Rectal smooth muscle tissue (tissue), 1 donor: ENCODE measurements around the gene PGC.

Experiments used
- H3K27ac ChIP-seq: one replicate; pipeline ENCODE4 v1.7.0; 2013; ENCODE audit warnings: low read depth, low read length, inconsistent platforms
- H3K27me3 ChIP-seq: one replicate; pipeline ENCODE4 v1.7.0; 2013; ENCODE audit warnings: low read length; ENCODE audit not compliant: control insufficient read depth, insufficient read depth
- H3K36me3 ChIP-seq: one replicate; pipeline ENCODE4 v1.7.0; 2013; ENCODE audit warnings: low read length; ENCODE audit not compliant: control insufficient read depth, insufficient read depth
- H3K4me1 ChIP-seq: one replicate; pipeline ENCODE4 v1.7.0; 2013; ENCODE audit warnings: low read length; ENCODE audit not compliant: control insufficient read depth, insufficient read depth
- H3K4me3 ChIP-seq: one replicate; pipeline ENCODE4 v1.7.0; 2013; ENCODE audit warnings: low read length
- H3K9ac ChIP-seq: one replicate; pipeline ENCODE4 v1.7.0; 2013; ENCODE audit warnings: low read length

PGC gene

GRCh38 chr6:41699063-41699462 lies 48.1 kb downstream of the PGC start:
- H3K27ac ChIP-seq = no peak overlapping the region
- peaks cover 3% of the 10 kb centered on the region for H3K4me1 ChIP-seq

DNA sequence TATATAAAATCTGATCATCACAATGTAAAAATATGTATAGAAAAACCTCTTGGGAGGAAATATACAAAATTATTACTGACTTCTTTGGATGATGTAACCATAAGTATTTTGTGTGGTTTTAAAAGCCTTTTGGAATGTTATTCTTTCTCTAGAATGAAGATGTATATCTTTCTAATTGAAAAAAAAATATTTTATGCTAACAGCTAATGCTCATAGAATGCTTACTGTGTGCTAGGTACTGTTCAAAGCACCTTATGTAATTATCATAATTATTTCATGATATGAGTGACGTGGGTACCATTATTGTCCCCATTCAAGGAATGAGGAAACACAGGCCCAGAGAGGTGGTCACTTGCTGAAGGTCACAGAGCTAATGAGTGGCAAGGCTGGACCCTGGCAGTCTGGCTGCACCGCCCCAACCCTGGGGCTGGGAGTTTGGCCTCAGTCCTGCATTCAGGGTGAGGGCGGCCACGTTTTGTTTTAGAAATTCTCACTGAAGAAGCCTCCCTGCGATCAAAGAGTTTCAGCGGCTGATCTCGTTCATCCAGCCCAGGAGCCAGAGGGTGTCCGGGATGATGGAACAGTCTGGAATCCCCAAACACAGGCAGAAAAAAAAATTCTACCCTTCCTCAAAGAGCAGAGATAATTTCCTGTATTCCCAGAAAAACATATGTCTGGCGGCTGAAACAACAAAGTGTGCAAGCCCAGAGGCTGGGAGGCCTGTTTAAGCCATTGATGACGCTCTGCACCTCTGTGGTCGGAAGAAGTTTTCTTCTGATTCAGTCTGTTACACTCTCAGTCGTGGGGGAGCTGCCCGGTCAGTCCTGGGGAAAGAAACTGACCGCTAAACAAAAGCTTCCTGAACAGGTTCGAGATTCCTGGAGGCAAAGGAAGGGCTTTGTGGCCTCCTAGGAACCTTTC lies 49.1 kb downstream of the PGC start:
- Histone ChIP-seq H3K4me3 (no peak overlapping the region), H3K36me3 (no peaks in the 10 kb centered on the region), H3K9ac (no peak overlapping the region), H3K27me3 (no peaks in the 10 kb centered on the region), H3K27ac (no peak overlapping the region), H3K4me1 (peaks cover under 1% of the 10 kb centered on the region)

More at GRCh38 chr6:41699063-41699462, 48.1 kb downstream of the PGC start:
- no peak overlapping the region for H3K9ac ChIP-seq
- no peaks in the 10 kb centered on the region for H3K27me3 ChIP-seq
- no peaks in the 10 kb centered on the region for H3K36me3 ChIP-seq
- H3K4me3 ChIP-seq = no peak overlapping the region

DNA sequence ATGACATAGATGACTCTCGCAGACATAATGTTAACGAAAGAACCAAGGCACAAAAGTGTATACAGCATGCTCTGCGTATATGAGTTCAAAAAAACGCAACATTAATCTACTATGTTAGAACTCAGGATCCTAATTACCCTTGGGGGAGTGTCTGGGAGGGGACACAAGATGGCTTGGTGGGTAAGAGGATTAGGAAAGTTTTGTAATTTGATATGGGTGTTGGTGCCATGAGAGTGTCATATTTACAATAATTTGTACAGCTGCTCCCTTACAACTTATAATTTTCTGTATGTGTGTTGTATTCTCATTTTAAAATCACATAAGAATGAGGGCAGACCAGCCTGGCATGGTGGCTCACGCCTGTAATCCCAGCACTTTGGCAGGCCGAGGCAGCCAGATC lies 50.4 kb downstream of the PGC start:
- H3K36me3 ChIP-seq = no peaks in the 10 kb centered on the region
- H3K27me3 ChIP-seq = no peaks in the 10 kb centered on the region
- no peaks in the 10 kb centered on the region for H3K4me1 ChIP-seq
- H3K9ac ChIP-seq = no peak overlapping the region
- H3K27ac ChIP-seq = no peak overlapping the region
- H3K4me3 ChIP-seq = no peak overlapping the region

GRCh38 chr6:41695825-41696224 lies 51.4 kb downstream of the PGC start:
- Histone ChIP-seq H3K27ac (no peak overlapping the region), H3K27me3 (no peaks in the 10 kb centered on the region), H3K4me3 (no peak overlapping the region), H3K9ac (no peak overlapping the region), H3K36me3 (no peaks in the 10 kb centered on the region), H3K4me1 (no peaks in the 10 kb centered on the region)

- Histone ChIP-seq H3K4me1 (no peaks in the 10 kb centered on the region), H3K9ac (no peak overlapping the region), H3K27me3 (no peaks in the 10 kb centered on the region), H3K4me3 (no peak overlapping the region), H3K36me3 (peaks cover 4% of the 10 kb centered on the region), H3K27ac (no peak overlapping the region)
Measured at GRCh38 chr6:41694815-41695526, 52.2 kb downstream of the PGC start.

GRCh38 chr6:41693281-41694240 lies 53.6 kb downstream of the PGC start:
- Histone ChIP-seq H3K36me3 (peaks cover 4% of the 10 kb centered on the region), H3K4me3 (no peak overlapping the region), H3K27me3 (no peaks in the 10 kb centered on the region), H3K27ac (no peak overlapping the region), H3K9ac (no peak overlapping the region), H3K4me1 (no peaks in the 10 kb centered on the region)

DNA sequence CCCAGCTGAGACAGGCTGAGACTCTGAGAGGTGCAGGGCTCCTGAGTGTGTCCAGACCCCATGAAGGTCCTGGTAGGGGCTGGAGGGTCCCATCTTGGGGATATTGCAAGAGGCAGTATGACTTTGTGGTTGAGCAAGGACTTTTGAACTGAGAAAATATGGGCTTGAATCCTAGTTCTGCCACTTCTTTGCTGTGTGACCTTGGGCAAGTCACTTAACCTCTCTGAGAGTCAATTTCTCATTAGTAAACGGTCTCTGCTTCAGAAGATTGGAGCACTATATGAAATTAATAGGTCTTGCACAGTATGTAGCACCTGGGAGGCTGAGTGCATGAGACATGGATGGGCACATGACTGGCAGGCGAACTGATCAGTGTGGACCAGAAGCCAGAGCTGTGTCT lies 54.5 kb downstream of the PGC start:
- Histone ChIP-seq H3K4me1 (no peaks in the 10 kb centered on the region), H3K27me3 (no peaks in the 10 kb centered on the region), H3K9ac (no peak overlapping the region), H3K27ac (no peak overlapping the region), H3K4me3 (no peak overlapping the region), H3K36me3 (peaks cover 4% of the 10 kb centered on the region)

DNA sequence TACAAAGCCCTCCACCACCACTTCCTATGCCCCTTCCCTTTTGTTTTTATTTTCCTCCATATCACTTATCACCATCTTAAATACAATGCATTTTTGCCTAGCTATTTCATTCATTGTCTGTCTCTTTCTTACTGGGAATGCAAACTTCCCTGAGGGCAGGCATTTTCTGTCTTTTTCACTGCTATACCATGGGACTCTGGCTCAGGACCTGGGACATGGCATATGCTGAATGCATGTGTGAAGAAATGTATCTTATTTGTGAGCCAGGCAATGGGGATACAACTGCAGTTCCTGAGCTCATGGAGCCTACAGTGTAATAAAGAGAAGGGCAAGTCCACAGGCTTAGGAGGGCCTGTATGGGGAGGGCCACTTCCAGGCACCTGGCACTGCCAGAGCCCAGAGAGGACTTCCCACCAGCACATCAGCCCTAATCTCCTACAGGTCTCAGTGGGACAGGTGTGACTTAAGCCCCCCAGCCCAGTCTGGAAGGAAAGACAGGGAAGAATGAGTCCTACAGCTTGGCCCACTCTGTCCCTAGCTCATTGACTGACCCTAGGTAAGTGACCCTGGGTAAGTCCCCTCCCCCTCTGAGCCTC lies 55.0 kb downstream of the PGC start:
- no peak overlapping the region for H3K9ac ChIP-seq
- no peaks in the 10 kb centered on the region for H3K27me3 ChIP-seq
- H3K4me3 ChIP-seq = no peak overlapping the region
- H3K27ac ChIP-seq = no peak overlapping the region
- H3K4me1 ChIP-seq = no peaks in the 10 kb centered on the region
- peaks cover 8% of the 10 kb centered on the region for H3K36me3 ChIP-seq

GRCh38 chr6:41691426-41692079 lies 55.6 kb downstream of the PGC start:
- Histone ChIP-seq H3K36me3 (peaks cover 12% of the 10 kb centered on the region), H3K27me3 (no peaks in the 10 kb centered on the region), H3K27ac (no peak overlapping the region), H3K9ac (no peak overlapping the region), H3K4me3 (no peak overlapping the region), H3K4me1 (no peaks in the 10 kb centered on the region)

GRCh38 chr6:41690541-41691330 lies 56.5 kb downstream of the PGC start:
- no peak overlapping the region for H3K27ac ChIP-seq

More at GRCh38 chr6:41690541-41691330, 56.5 kb downstream of the PGC start:
- Histone ChIP-seq H3K4me1 (no peaks in the 10 kb centered on the region), H3K4me3 (no peak overlapping the region), H3K9ac (no peak overlapping the region), H3K36me3 (peaks cover 18% of the 10 kb centered on the region), H3K27me3 (no peaks in the 10 kb centered on the region)
